HepG2 (cell line): ENCODE data around the gene SETD1B.

Experiments
- BHLHE40 ChIP-seq: IDR thresholded peaks from 2 replicates; pipeline ENCODE4 v1.6.1; 2011; ENCODE audit warnings: low read length, improper control_type of control experiment
- CTCF ChIP-seq: sonication (generic); formaldehyde crosslinking; IDR thresholded peaks from 2 replicates; pipeline ENCODE4 v1.5.0; 2020; ENCODE audit warnings: mild to moderate bottlenecking, missing genetic modification reagents, moderate library complexity
- EZH2 ChIP-seq: conservative IDR thresholded peaks from 2 replicates; pipeline ENCODE4 v1.6.1; 2012; ENCODE audit warnings: mild to moderate bottlenecking, low read depth, low read length, moderate library complexity
- POLR2AphosphoS2 ChIP-seq: IDR thresholded peaks from 2 replicates; pipeline ENCODE4 v1.6.1; 2011; ENCODE audit warnings: low read depth, low read length, improper control_type of control experiment
- ZNF124 ChIP-seq: sonication (generic); formaldehyde crosslinking; IDR thresholded peaks from 2 replicates; pipeline ENCODE4 v1.4.0; 2020; ENCODE audit warnings: missing genetic modification reagents

GRCh38 chr12:121802843-121803698 lies 738 bp upstream of the SETD1B start:
- TF ChIP-seq POLR2AphosphoS2 (peak; percentile 92), EZH2 (no peak), BHLHE40 (no peak), ZNF124 (CRISPR knock-in tag) (no peak), CTCF (CRISPR knock-in tag) (peak; percentile 17; the same call in 1 of the 2 replicates)
